GM04503 (cell line): ENCODE data around the gene SGSH.
"Not testable (repeated sequence)": the region's sequence is repeated elsewhere in the genome, so short reads cannot be mapped to it uniquely, and the experiment has no call there.

Experiments used
- DNase-seq: peaks from one replicate; pipeline ENCODE4 v3.0.0-alpha.2; 2012; ENCODE audit warnings: low read depth

SGSH gene

GRCh38 chr17:80210348-80211108, 9.6 kb downstream of the SGSH start:
- DNase-seq: no peak

- no peak for DNase-seq
These were observed 10.4 kb downstream of the SGSH start for GRCh38 chr17:80209765-80210164.

- DNase-seq: no peak
These were observed 12.1 kb downstream of the SGSH start for GRCh38 chr17:80208050-80208449.

- no peak for DNase-seq
These were observed 14.3 kb downstream of the SGSH start for GRCh38 chr17:80205811-80206210.

GRCh38 chr17:80204626-80205468, 15.3 kb downstream of the SGSH start:
- no peak for DNase-seq

- no peak for DNase-seq
These were observed 16.6 kb downstream of the SGSH start for GRCh38 chr17:80203471-80203963.

- no peak for DNase-seq
These were observed 17.9 kb downstream of the SGSH start for GRCh38 chr17:80202197-80202596.

GRCh38 chr17:80201446-80201845, 18.7 kb downstream of the SGSH start:
- DNase-seq: no peak

GRCh38 chr17:80199295-80199694, 20.8 kb downstream of the SGSH start:
- not testable (repeated sequence) for DNase-seq

- no peak for DNase-seq
These were observed 21.9 kb downstream of the SGSH start for GRCh38 chr17:80198144-80198661.

- DNase-seq: no peak
These were observed 23.5 kb downstream of the SGSH start for GRCh38 chr17:80196652-80197051.

GRCh38 chr17:80195671-80196529, 24.2 kb downstream of the SGSH start:
- no peak for DNase-seq

GRCh38 chr17:80195141-80195540, 25.0 kb downstream of the SGSH start:
- DNase-seq: no peak

- DNase-seq: no peak
These were observed 28.1 kb downstream of the SGSH start for GRCh38 chr17:80191865-80192661.

- no peak for DNase-seq
These were observed 28.9 kb downstream of the SGSH start for GRCh38 chr17:80191192-80191591.

GRCh38 chr17:80190716-80191115, 29.4 kb downstream of the SGSH start:
- no peak for DNase-seq

- no peak for DNase-seq
These were observed 30.5 kb downstream of the SGSH start for GRCh38 chr17:80189611-80190010.

GRCh38 chr17:80187515-80187941, 32.6 kb downstream of the SGSH start:
- no peak for DNase-seq

GRCh38 chr17:80187090-80187489, 33.0 kb downstream of the SGSH start:
- DNase-seq: no peak

GRCh38 chr17:80185968-80186367, 34.2 kb downstream of the SGSH start:
- no peak for DNase-seq

GRCh38 chr17:80184423-80184714, 35.8 kb downstream of the SGSH start:
- no peak for DNase-seq
